Pancreas (tissue), 10 donors: Measurements from ENCODE around the gene LRRC56. TPM values are rescaled to one million over a fixed set of nuclear protein-coding genes. Genes with fewer than 3 reads are reported as not detected.

ENCODE experiments used
- ATAC-seq, 4 donors: fragments of 200-7000 bp; cut with Tn5 transposase; one replicate each; pipeline versions ENCODE4 v1.8.0 to v1.9.1; 2020; ENCODE audit warnings: mild to moderate bottlenecking in 4 of 4, moderate library complexity in 4 of 4
- DNase-seq, 6 donors: peaks; one replicate each; pipeline ENCODE4 v3.0.0-alpha.2; 2020
- FAIRE-seq: peaks from 2 replicates; lab custom pipeline; 2012; peaks lifted over from hg19 to GRCh38; lab: Jason Lieb, UNC
- H3K27ac ChIP-seq, 4 donors: fragments of 200-600 bp; sonication (generic); 1 replicate in 3 of 4; 2 replicates in 1 of 4; pipeline versions ENCODE4 v1.5.0 to v1.8.0; 2020
- H3K27me3 ChIP-seq, 4 donors: fragments of 200-600 bp; one replicate each; pipeline ENCODE4 v1.8.0; 2021
- H3K36me3 ChIP-seq, 3 donors: fragments of 200-600 bp; sonication (generic) in 1 of 3; one replicate each; pipeline versions ENCODE4 v1.5.0 to v1.8.0; 2020 to 2021
- H3K4me1 ChIP-seq, 3 donors: fragments of 200-600 bp; one replicate each; pipeline ENCODE4 v1.8.0; 2021
- H3K4me3 ChIP-seq, 4 donors: fragments of 200-600 bp; sonication (generic) in 2 of 4; one replicate each; pipeline versions ENCODE4 v1.5.0 to v1.8.0; 2020 to 2021
- H3K9me3 ChIP-seq, 4 donors: fragments of 200-600 bp; one replicate each; pipeline ENCODE4 v1.8.0; 2021
- WGBS, 2 donors: extraction: QIAGEN DNeasy Blood & Tissue Kit; methylation state at CpG; one replicate each; pipeline ENCODE4 v1.1.7; 2013; 5-methylcytosine and 5-hydroxymethylcytosine counted together
- intact Hi-C, 3 donors: fragments of 100-400 bp; cut with DNase I; formaldehyde crosslinking; loops; one replicate each; pipeline versions ENCODE4 v1.11.1 to v1.14.2; 2022
- polyA plus RNA-seq, 2 donors: library from polyadenylated mRNA; stranded (reverse); fragments of 200-250 nt; gene quantifications; one replicate each; pipeline ENCODE4 v1.2.3, GENCODE V29; 2013
- total RNA-seq, 6 donors: library from RNA; stranded (reverse); fragmentation: NEBNext Ultra II Directional in 4 of 6; extraction: Animal tissue kit (Norgen Biotek cat#: 25700) in 4 of 6; gene quantifications; one replicate each; pipeline versions ENCODE4 v1.2.1 to v1.2.4, GENCODE V29; 2021 to 2023
- TF ChIP-seq, protein P1 (sequence below), 4 donors: fragments of 200-600 bp; sonication (generic) in 3 of 4; IDR thresholded peaks; one replicate each; pipeline versions ENCODE4 v1.5.0 to v1.8.0; 2021; ENCODE audit warnings: antibody characterized with exemption in 4 of 4
- donor health status: healthy with polysubstance abuse.
- donor health status: DM: no; HTN: no; CAD: no; lungs with moderate emphysema.
- donor health status: DM: no; HTN: no; CAD: no.
- donor health status: control.
- donor health status: control.
- donor health status: Bipolar disorder and iron deficiency.
- donor health status: DM: yes; HTN: yes; CAD: no.
- donor health status: DM: no; HTN: no; CAD: no.
- donor health status: DM: no; HTN: no; CAD: no.
- donor health status: DM: yes; HTN: yes; CAD: no.

LRRC56 gene
- total and polyA plus RNA-seq, 8 donors = 0.98 to 7.3 (median 1.8) TPM

DNA sequence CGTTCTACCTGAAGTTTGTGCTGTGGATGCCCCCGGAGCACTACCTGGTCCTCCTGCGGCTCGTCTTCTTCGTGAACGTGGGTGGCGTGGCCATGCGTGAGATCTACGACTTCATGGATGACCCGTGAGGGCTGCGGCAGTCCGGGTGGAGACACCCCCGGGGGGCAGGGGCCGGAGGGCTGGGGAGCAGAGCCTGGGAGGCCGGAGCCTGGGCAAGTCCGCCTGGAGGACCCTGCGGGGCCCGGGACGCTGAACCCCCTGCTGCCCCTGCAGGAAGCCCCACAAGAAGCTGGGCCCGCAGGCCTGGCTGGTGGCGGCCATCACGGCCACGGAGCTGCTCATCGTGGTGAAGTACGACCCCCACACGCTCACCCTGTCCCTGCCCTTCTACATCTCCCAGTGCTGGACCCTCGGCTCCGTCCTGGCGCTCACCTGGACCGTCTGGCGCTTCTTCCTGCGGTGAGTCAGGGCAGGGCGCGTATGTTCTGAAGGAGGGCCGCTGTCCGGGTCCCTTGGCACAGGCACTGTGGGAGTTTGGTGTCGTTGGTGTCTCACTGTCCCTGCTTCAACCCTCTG, 47.6 kb upstream of the LRRC56 start:
- intact Hi-C loops = no loop called here
- Histone ChIP-seq H3K36me3 (peaks cover 0 to 6% (median under 1%) of the 10 kb centered on the region in 3 donors), H3K9me3 (no peaks in the 10 kb centered on the region), H3K27me3 (no peaks in the 10 kb centered on the region), H3K4me1 (no peaks in the 10 kb centered on the region), H3K4me3 (no peak overlapping the region), H3K27ac (no peak overlapping the region)
- WGBS, 2 donors = 93 to 96% methylated on average over 35 to 37 of the region's 37 CpGs
- FAIRE-seq (no peak), DNase-seq (peak in 2 of 6 donors; percentile 27 to 79), ATAC-seq (no peak)
- TF ChIP-seq, protein P1, sequence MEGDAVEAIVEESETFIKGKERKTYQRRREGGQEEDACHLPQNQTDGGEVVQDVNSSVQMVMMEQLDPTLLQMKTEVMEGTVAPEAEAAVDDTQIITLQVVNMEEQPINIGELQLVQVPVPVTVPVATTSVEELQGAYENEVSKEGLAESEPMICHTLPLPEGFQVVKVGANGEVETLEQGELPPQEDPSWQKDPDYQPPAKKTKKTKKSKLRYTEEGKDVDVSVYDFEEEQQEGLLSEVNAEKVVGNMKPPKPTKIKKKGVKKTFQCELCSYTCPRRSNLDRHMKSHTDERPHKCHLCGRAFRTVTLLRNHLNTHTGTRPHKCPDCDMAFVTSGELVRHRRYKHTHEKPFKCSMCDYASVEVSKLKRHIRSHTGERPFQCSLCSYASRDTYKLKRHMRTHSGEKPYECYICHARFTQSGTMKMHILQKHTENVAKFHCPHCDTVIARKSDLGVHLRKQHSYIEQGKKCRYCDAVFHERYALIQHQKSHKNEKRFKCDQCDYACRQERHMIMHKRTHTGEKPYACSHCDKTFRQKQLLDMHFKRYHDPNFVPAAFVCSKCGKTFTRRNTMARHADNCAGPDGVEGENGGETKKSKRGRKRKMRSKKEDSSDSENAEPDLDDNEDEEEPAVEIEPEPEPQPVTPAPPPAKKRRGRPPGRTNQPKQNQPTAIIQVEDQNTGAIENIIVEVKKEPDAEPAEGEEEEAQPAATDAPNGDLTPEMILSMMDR (IDR thresholded peaks at IDR 0.05) = no peak

DNA sequence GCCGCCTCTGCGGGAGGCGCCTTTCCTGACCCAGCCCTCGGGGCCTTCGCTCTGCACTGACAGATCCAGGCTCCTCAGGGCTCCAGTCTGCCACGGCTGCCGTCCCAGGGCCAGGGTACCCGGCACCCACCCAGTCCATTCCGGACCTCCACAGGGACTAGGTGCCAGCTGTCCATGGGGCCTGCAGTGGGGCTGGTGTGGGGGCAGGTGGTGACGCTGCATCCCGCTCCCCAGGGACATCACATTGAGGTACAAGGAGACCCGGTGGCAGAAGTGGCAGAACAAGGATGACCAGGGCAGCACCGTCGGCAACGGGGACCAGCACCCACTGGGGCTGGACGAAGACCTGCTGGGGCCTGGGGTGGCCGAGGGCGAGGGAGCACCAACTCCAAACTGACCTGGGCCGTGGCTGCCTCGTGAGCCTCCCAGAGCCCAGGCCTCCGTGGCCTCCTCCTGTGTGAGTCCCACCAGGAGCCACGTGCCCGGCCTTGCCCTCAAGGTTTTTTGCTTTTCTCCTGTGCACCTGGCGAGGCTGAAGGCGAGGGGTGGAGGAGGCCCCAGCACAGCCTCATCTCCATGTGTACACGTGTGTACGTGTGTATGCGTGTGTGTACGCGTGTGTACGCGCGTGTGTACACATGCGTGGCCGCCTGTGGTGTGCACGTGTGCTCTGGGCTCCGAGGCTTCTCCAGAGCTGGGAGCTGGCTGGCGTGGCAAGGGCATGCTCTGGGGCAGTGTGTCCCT, 47.0 kb upstream of the LRRC56 start:
- DNase-seq (peak in 1 of 6 donors; percentile 71), ATAC-seq (no peak), FAIRE-seq (no peak)
- no peak overlapping the region for H3K4me3 ChIP-seq
- no peaks in the 10 kb centered on the region for H3K27me3 ChIP-seq
- peaks cover 0 to 11% (median 4%) of the 10 kb centered on the region in 3 donors for H3K36me3 ChIP-seq
- WGBS, 2 donors = 93 to 95% methylated on average over 38 of the region's 38 CpGs
- intact Hi-C loops = no loop called here
- TF ChIP-seq, protein P1 (IDR thresholded peaks at IDR 0.05) = no peak
- H3K27ac ChIP-seq = no peak overlapping the region
- no peaks in the 10 kb centered on the region for H3K4me1 ChIP-seq
- no peaks in the 10 kb centered on the region for H3K9me3 ChIP-seq

DNA sequence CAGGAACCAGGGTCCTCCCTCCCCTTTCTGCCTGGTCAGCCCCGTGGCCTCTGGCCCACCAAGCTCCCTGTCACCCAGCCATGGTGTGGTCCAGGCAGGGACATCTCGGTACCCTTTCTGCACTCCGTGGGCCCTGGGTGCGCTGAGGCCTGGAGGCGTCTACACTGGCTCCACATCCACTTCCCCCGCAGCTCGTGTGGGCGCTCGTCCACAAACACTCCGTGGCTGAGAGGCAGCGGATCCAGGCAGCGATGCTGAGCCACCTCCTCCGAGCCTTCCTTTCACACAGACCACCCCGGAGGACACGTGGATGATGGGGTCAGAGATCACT, 46.4 kb upstream of the LRRC56 start:
- no peak overlapping the region for H3K4me3 ChIP-seq
- WGBS, 2 donors = 92 to 93% methylated on average over 15 of the region's 15 CpGs
- peaks cover 0 to 11% (median 4%) of the 10 kb centered on the region in 3 donors for H3K36me3 ChIP-seq
- no peak overlapping the region for H3K27ac ChIP-seq
- ATAC-seq (no peak), FAIRE-seq (no peak), DNase-seq (peak in 1 of 6 donors; percentile 71)
- no peaks in the 10 kb centered on the region for H3K4me1 ChIP-seq
- H3K9me3 ChIP-seq = no peaks in the 10 kb centered on the region
- TF ChIP-seq, protein P1 (IDR thresholded peaks at IDR 0.05) = no peak
- no peaks in the 10 kb centered on the region for H3K27me3 ChIP-seq
- intact Hi-C loops = no loop called here

DNA sequence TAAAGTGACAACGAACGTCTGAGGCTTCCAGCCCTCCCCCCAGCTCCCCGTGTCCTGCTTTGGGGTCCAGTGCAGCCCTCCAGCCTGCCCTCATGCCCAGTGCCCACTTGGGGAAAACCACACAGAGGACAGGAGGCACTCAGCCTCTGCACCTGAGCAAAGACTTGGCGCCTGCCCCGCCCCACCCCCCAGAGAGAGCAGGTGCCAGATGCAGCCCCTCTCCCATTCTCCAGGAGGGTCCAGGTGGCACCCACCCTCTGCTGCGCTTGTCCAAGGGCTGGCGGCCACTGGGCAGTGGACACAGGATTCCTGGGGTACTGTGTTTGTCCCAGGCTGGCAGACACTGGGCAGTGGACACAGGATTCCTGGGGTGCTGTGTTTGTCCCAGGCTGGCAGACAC, 46.0 kb upstream of the LRRC56 start:
- H3K27me3 ChIP-seq = no peaks in the 10 kb centered on the region
- no peak for ATAC-seq
- DNase-seq = no peak
- no peaks in the 10 kb centered on the region for H3K4me1 ChIP-seq
- WGBS, 2 donors = 85 to 94% methylated on average over 7 of the region's 7 CpGs
- TF ChIP-seq, protein P1 (IDR thresholded peaks at IDR 0.05) = no peak
- H3K9me3 ChIP-seq = no peaks in the 10 kb centered on the region
- intact Hi-C loops = no loop called here
- FAIRE-seq = no peak
- no peak overlapping the region for H3K4me3 ChIP-seq
- no peak overlapping the region for H3K27ac ChIP-seq
- peaks cover 0 to 11% (median 4%) of the 10 kb centered on the region in 3 donors for H3K36me3 ChIP-seq
